Measurements from ENCODE around the gene TRABD2B.

DNA sequence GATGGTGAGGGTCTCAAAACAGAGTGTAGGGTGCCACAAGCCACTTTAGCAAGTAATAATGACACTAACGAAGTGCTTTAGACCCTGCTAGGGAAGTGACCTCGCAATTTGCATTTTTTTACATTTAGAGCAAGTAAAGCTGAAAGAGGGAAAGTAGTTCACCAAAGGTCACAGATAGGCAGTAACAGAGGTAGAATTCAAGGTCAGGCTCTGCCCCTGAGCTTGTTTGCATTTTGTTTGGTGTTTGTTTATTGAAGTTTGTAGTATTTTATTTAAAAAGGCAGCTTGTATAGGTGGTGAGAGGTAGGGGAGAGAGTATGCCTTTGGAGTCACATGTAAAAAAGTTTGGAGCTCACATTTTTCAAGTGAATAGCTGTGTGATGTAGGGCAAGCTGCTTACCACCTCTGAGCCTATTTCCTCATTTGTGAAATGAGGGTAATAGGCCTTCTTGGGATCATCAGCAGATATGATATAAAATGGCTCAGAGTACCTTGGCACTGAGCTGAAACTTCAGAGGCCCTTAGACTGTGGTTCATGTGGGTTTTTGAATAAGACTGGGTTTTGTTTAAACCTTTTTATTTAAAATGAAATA lies 142.5 kb downstream of the TRABD2B start:
- TF ChIP-seq, protein P1, sequence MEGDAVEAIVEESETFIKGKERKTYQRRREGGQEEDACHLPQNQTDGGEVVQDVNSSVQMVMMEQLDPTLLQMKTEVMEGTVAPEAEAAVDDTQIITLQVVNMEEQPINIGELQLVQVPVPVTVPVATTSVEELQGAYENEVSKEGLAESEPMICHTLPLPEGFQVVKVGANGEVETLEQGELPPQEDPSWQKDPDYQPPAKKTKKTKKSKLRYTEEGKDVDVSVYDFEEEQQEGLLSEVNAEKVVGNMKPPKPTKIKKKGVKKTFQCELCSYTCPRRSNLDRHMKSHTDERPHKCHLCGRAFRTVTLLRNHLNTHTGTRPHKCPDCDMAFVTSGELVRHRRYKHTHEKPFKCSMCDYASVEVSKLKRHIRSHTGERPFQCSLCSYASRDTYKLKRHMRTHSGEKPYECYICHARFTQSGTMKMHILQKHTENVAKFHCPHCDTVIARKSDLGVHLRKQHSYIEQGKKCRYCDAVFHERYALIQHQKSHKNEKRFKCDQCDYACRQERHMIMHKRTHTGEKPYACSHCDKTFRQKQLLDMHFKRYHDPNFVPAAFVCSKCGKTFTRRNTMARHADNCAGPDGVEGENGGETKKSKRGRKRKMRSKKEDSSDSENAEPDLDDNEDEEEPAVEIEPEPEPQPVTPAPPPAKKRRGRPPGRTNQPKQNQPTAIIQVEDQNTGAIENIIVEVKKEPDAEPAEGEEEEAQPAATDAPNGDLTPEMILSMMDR (IDR thresholded peaks at IDR 0.05): no peak
- no peak for TF ChIP-seq POLR2A (IDR thresholded peaks at IDR 0.05)
- TF ChIP-seq EP300 (IDR thresholded peaks at IDR 0.05): no peak

Measured in upper lobe of left lung (tissue), 4 donors.